ENCODE measurements around the gene ABHD2.

DNA sequence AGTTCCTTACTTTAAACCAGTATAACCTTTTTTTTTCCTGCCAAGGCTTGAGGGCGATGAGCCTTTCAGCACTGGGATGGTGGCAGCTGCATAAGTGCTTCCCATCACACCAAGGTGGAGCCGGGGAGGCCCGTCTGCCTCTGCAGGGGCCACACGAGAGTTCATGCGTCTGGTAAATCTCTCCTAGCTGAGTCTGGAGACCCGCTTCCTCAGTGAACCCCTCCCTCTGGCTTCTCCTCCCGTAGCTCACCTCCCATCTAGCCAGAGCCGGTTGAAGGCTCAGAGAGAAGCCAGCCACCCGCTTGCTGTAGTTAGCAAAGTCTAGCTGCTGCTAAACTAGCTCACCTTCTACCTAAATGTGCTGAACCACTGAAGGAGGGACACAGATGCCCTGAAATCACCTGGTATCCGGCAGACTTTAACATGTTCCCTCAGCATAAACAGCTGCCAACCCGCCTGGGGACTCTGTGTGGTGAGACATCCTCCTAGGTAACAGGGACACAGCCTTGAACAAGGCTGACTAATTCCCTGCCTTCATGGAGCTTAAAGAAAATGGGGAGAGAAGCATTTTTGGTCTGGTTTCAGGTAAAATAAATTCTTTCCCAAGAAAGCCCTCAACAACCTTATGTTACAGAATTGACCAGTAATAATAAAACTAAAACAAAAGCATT, 90.2 kb downstream of the ABHD2 start:
- TF ChIP-seq POLR2A (IDR thresholded peaks at IDR 0.05) (no peak), CTCF (IDR thresholded peaks at IDR 0.05) (no peak), EP300 (IDR thresholded peaks at IDR 0.05) (no peak)

Measured in tibial nerve (tissue), 4 donors.